ENCODE data around the gene FANK1.
"Not testable (repeated sequence)": the region's sequence is repeated elsewhere in the genome, so short reads cannot be mapped to it uniquely, and the experiment has no call there.

Gene FANK1

GRCh38 chr10:125896088-125896934 lies at the start of gene FANK1:
Gene FANK1 (plus strand): TSS chr10:125896564. CDS start chr10:125896643, 79 bp downstream.
- peak; percentile 46 for DNase-seq

GRCh38 chr10:125846894-125847293 lies 49.5 kb upstream of the FANK1 start:
- no peak for DNase-seq

- no peak for DNase-seq
These were observed 48.0 kb upstream of the FANK1 start for GRCh38 chr10:125848371-125848770.

- no peak for DNase-seq
These were observed 47.5 kb upstream of the FANK1 start for GRCh38 chr10:125848857-125849256.

GRCh38 chr10:125849448-125849847 lies 46.9 kb upstream of the FANK1 start:
- no peak for DNase-seq

GRCh38 chr10:125850766-125851731 lies 45.3 kb upstream of the FANK1 start:
- no peak for DNase-seq

- no peak for DNase-seq
These were observed 43.9 kb upstream of the FANK1 start for GRCh38 chr10:125852487-125852886.

- DNase-seq: no peak
These were observed 39.1 kb upstream of the FANK1 start for GRCh38 chr10:125857185-125857760.

GRCh38 chr10:125859128-125859817 lies 37.1 kb upstream of the FANK1 start:
- no peak for DNase-seq

GRCh38 chr10:125865120-125865519 lies 31.2 kb upstream of the FANK1 start:
- no peak for DNase-seq

GRCh38 chr10:125866421-125867029 lies 29.8 kb upstream of the FANK1 start:
- no peak for DNase-seq

GRCh38 chr10:125868372-125868975 lies 27.9 kb upstream of the FANK1 start:
- peak; percentile 55 for DNase-seq

- no peak for DNase-seq
These were observed 25.0 kb upstream of the FANK1 start for GRCh38 chr10:125871338-125871737.

- DNase-seq: peak; percentile 96
These were observed 17.2 kb upstream of the FANK1 start for GRCh38 chr10:125878957-125879835.

- DNase-seq: no peak
These were observed 15.6 kb upstream of the FANK1 start for GRCh38 chr10:125880719-125881118.

- DNase-seq: no peak
These were observed 15.2 kb upstream of the FANK1 start, which contains the start of gene DHX32 for GRCh38 chr10:125881192-125881591. Gene DHX32 (minus strand): TSS chr10:125881292. CDS start chr10:125880824, 468 bp downstream.

GRCh38 chr10:125882596-125882995 lies 13.8 kb upstream of the FANK1 start:
- peak; percentile 47 for DNase-seq

GRCh38 chr10:125883211-125883610 lies 13.2 kb upstream of the FANK1 start:
- no peak for DNase-seq

- no peak for DNase-seq
These were observed 9.4 kb upstream of the FANK1 start for GRCh38 chr10:125886914-125887512.

- not testable (repeated sequence) for DNase-seq
These were observed 6.9 kb upstream of the FANK1 start for GRCh38 chr10:125889441-125889840.
